Breast epithelium (tissue), 4 donors: ENCODE results near the gene SPRED1. TPM values are rescaled to one million over a fixed set of nuclear protein-coding genes. Genes with fewer than 3 reads are reported as not detected.

Source experiments
- DNase-seq, 2 donors: peaks; one replicate each; pipeline ENCODE4 v3.0.0-alpha.2; 2019; ENCODE audit warnings: low spot score in 2 of 2
- H3K27ac ChIP-seq, 2 donors: fragments of 200-600 bp; sonication (generic) in 1 of 2; one replicate each; pipeline ENCODE4 v1.5.1; 2016 to 2019; ENCODE audit warnings: mild to moderate bottlenecking in 1 of 2
- H3K27me3 ChIP-seq, 2 donors: fragments of 200-600 bp; sonication (generic) in 1 of 2; one replicate each; pipeline versions ENCODE4 v1.5.1 to v1.6.0; 2017 to 2019; ENCODE audit warnings: control low read depth in 1 of 2, mild to moderate bottlenecking in 1 of 2
- H3K36me3 ChIP-seq: fragments of 200-600 bp; one replicate; pipeline ENCODE4 v1.5.1; 2019
- H3K4me1 ChIP-seq, 2 donors: fragments of 200-600 bp; sonication (generic); one replicate each; pipeline ENCODE4 v1.5.1; 2016 to 2019; ENCODE audit warnings: control low read depth in 1 of 2
- H3K4me3 ChIP-seq, 3 donors: fragments of 200-600 bp; sonication (generic); 1 replicate in 2 of 3; 2 replicates in 1 of 3; pipeline ENCODE4 v1.5.1; 2016 to 2019; ENCODE audit warnings: mild to moderate bottlenecking in 3 of 3, moderate library complexity in 2 of 3
- H3K9me3 ChIP-seq, 2 donors: fragments of 200-600 bp; sonication (generic) in 1 of 2; one replicate each; pipeline ENCODE4 v1.5.1; 2016 to 2019; ENCODE audit warnings: control low read depth in 1 of 2
- POLR2A ChIP-seq: fragments of 450-650 bp; IDR thresholded peaks from one replicate; pipeline ENCODE4 v1.6.1; 2016; ENCODE audit warnings: antibody characterized with exemption, mild to moderate bottlenecking, moderate library complexity
- POLR2AphosphoS5 ChIP-seq, 3 donors: sonication (generic); formaldehyde crosslinking; IDR thresholded peaks; one replicate each; pipeline ENCODE4 v1.6.1; 2017; ENCODE audit warnings: antibody characterized with exemption in 3 of 3
- intact Hi-C: fragments of 100-400 bp; cut with DNase I; formaldehyde crosslinking; loops from one replicate; pipeline ENCODE4 v1.15.1; 2023; ENCODE audit warnings: low total_unique reads
- total RNA-seq, 3 donors: library from RNA; depleted of rRNA; stranded (reverse); fragments of >200 nt; gene quantifications; one replicate each; pipeline ENCODE4 v1.1.0, GENCODE V29; 2016
- TF ChIP-seq, protein P1 (sequence below), 3 donors: fragments of 450-650 bp; IDR thresholded peaks; one replicate each; pipeline ENCODE4 v1.5.1; 2016 to 2017; ENCODE audit warnings: antibody characterized with exemption in 3 of 3, mild to moderate bottlenecking in 3 of 3, moderate library complexity in 3 of 3

Gene SPRED1
- total RNA-seq, 3 donors from 2014 or later, result 18.4 to 28.1 (median 22.3) TPM

DNA sequence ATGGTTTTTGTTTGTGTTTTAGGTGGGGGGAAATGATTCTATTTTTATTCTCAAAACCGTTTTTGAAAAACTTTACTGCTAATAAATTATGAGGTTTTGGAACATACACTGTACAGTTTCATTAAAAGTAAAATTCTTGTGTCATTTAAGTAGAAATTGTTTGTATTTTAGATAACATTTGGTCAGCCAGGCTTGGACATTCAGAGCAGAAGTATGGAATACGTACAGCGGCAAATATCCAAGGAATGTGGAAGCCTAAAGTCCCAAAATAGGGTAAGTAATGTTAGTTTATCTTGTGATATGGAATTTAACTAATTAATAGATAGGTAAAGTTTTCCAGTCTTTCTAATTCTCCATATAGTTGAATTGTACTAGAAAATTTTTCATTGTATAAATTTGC lies 96.6 kb downstream of the SPRED1 start:
- Histone ChIP-seq H3K4me3 (no peak overlapping the region), H3K27ac (no peak overlapping the region), H3K9me3 (no peaks in the 10 kb centered on the region), H3K36me3 (no peaks in the 10 kb centered on the region), H3K4me1 (no peaks in the 10 kb centered on the region), H3K27me3 (no peaks in the 10 kb centered on the region)
- intact Hi-C loops, result no loop called here
- TF ChIP-seq, protein P1, sequence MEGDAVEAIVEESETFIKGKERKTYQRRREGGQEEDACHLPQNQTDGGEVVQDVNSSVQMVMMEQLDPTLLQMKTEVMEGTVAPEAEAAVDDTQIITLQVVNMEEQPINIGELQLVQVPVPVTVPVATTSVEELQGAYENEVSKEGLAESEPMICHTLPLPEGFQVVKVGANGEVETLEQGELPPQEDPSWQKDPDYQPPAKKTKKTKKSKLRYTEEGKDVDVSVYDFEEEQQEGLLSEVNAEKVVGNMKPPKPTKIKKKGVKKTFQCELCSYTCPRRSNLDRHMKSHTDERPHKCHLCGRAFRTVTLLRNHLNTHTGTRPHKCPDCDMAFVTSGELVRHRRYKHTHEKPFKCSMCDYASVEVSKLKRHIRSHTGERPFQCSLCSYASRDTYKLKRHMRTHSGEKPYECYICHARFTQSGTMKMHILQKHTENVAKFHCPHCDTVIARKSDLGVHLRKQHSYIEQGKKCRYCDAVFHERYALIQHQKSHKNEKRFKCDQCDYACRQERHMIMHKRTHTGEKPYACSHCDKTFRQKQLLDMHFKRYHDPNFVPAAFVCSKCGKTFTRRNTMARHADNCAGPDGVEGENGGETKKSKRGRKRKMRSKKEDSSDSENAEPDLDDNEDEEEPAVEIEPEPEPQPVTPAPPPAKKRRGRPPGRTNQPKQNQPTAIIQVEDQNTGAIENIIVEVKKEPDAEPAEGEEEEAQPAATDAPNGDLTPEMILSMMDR (IDR thresholded peaks at IDR 0.05), result no peak
- no peak for TF ChIP-seq POLR2A
- TF ChIP-seq POLR2AphosphoS5 (IDR thresholded peaks at IDR 0.05), result no peak
- no peak for DNase-seq

DNA sequence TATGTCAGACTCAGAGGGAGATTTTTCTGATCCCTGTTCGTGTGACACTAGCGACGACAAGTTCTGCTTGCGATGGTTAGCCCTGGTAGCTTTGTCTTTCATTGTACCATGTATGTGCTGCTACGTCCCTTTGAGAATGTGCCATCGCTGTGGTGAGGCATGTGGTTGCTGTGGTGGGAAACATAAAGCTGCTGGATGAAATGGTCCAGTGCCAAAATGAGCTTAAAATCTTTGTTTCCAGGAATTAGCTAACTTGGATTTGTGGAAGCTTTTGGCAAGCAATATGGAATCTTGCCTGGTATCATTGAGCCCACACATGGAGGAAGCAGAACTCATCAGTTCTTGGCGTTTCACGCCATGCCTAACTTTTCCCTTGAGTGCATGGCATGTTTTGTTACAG lies 98.8 kb downstream of the SPRED1 start:
- Histone ChIP-seq H3K27me3 (no peaks in the 10 kb centered on the region), H3K4me1 (no peaks in the 10 kb centered on the region), H3K27ac (no peak overlapping the region), H3K4me3 (no peak overlapping the region), H3K9me3 (no peaks in the 10 kb centered on the region), H3K36me3 (no peaks in the 10 kb centered on the region)
- TF ChIP-seq, protein P1 (IDR thresholded peaks at IDR 0.05), result no peak
- TF ChIP-seq POLR2A (no peak), POLR2AphosphoS5 (IDR thresholded peaks at IDR 0.05) (no peak)
- intact Hi-C loops, result loop anchor here (10.0 kb wide), 1 partner anchor 347 kb away; no protein-coding TSS in a partner anchor
- no peak for DNase-seq

DNA sequence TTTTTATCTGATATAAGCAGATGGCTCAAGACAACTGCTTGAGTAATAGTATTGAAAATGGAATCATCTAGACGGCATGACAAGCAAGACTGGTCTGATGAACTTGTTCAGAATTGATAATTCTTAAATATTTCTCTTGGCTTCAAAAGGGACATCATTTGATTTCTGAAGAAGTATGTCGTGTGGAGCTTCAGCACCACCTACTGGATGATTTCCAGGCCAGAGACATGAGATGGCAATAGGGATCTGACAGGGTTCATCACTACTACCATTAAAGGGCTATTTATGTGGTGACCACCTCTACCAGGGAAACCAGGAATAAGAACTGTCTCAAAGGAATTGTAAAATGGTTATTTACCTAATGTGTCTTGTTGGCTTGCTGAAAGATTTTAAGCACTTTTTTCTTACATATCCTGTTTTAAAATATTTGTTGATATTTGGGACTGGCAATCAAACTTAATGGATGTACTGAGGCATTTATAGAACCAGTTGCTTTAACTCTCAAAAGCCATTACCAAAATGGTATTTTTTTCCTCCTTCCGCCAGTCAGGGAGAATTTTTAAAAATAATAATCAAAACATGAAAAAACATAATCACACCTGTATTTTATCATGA lies 101.8 kb downstream of the SPRED1 start:
- DNase-seq, result peak in 1 of 2 donors; percentile 52

DNA sequence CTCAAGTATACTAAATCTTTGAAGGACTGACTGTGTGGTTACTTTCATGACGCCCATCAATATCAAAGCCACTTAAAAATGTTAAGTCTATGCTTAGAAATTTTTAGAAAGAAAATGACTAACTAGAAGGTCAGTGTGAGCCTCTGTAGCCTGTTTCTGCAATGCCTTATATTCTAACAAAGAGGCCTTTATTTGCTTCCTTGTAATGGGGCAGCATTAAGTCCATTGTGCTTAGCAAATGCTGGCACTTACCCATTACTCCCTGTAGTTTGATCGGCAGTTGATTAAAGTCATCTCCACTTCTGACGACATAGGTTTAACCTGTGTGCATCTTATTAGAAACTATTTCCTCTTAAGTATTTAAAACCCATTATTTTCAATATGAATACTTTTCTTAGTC lies 109.7 kb downstream of the SPRED1 start:
- H3K9me3 ChIP-seq, result no peaks in the 10 kb centered on the region
- no peak for DNase-seq
- no peaks in the 10 kb centered on the region for H3K36me3 ChIP-seq
- intact Hi-C loops, result no loop called here
- no peaks in the 10 kb centered on the region for H3K27me3 ChIP-seq
- H3K27ac ChIP-seq, result no peak overlapping the region
- TF ChIP-seq, protein P1 (IDR thresholded peaks at IDR 0.05), result no peak
- TF ChIP-seq POLR2A (no peak), POLR2AphosphoS5 (IDR thresholded peaks at IDR 0.05) (no peak)
- H3K4me3 ChIP-seq, result no peak overlapping the region
- H3K4me1 ChIP-seq, result no peaks in the 10 kb centered on the region

More for the DNA sequence above, 101.8 kb downstream of the SPRED1 start:
- intact Hi-C loops, result loop anchor here (10.0 kb wide), 1 partner anchor 350 kb away; no protein-coding TSS in a partner anchor
- TF ChIP-seq, protein P1 (IDR thresholded peaks at IDR 0.05), result peak in 2 of 3 donors; percentile 64 to 77
- TF ChIP-seq POLR2AphosphoS5 (IDR thresholded peaks at IDR 0.05), result no peak
- no peak for TF ChIP-seq POLR2A
- no peaks in the 10 kb centered on the region for H3K27me3 ChIP-seq
- H3K4me1 ChIP-seq, result no peaks in the 10 kb centered on the region
- no peaks in the 10 kb centered on the region for H3K9me3 ChIP-seq
- H3K27ac ChIP-seq, result no peak overlapping the region
- H3K4me3 ChIP-seq, result no peak overlapping the region
- no peaks in the 10 kb centered on the region for H3K36me3 ChIP-seq

DNA sequence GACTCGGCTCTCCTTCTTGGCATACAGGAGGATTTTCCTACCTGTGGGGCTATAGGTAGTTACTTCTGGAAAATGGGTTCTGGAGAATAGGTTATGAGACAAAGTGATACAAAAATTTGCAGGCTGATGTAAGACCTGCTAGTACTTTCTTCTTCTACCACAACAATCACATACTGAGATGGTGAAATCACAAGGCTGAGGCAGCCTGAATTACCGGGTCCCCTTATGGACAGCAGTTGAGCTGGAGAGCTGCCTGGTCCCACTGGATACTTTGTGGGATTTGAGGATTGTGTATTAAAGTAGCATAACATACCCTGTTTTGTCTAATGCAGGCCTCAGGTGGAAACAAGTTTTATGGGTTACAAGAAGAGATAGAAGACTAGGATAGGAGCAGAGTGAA lies 114.8 kb downstream of the SPRED1 start:
- TF ChIP-seq, protein P1 (IDR thresholded peaks at IDR 0.05), result no peak
- TF ChIP-seq POLR2AphosphoS5 (IDR thresholded peaks at IDR 0.05), result no peak
- TF ChIP-seq POLR2A, result no peak
- no peak for DNase-seq
- intact Hi-C loops, result no loop called here
- Histone ChIP-seq H3K36me3 (no peaks in the 10 kb centered on the region), H3K4me1 (no peaks in the 10 kb centered on the region), H3K4me3 (no peak overlapping the region), H3K27ac (no peak overlapping the region), H3K27me3 (no peaks in the 10 kb centered on the region), H3K9me3 (no peaks in the 10 kb centered on the region)
